ENCODE data around the gene KCNIP1.

GRCh38 chr5:170538696-170539586 lies 35.1 kb downstream of the KCNIP1 start:
- no peak for TF ChIP-seq CBX2 (IDR thresholded peaks at IDR 0.05; ENCODE audit: low read depth, low read length)
- no peak for TF ChIP-seq CBX2 (CRISPR knock-in tag; IDR thresholded peaks at IDR 0.05; ENCODE audit: low read depth)
- TF ChIP-seq NFIC (IDR thresholded peaks at IDR 0.05; ENCODE audit: low read length) = no peak
- TF ChIP-seq CREM (IDR thresholded peaks at IDR 0.05) = no peak
- TF ChIP-seq CREM (CRISPR knock-in tag; IDR thresholded peaks at IDR 0.05) = no peak
- no peak for TF ChIP-seq ZNF44 (CRISPR knock-in tag; IDR thresholded peaks at IDR 0.05)
- no peak for TF ChIP-seq POLR2A (IDR thresholded peaks at IDR 0.05; ENCODE audit: insufficient read depth in 1 of 2, low read depth in 2 of 2, low read length in 2 of 2)
- no peak for TF ChIP-seq MAFK (conservative IDR thresholded peaks at IDR 0.05 in 1 of 2, IDR thresholded peaks at IDR 0.05 in 1 of 2; ENCODE audit: low read length in 2 of 2)
- no peak for TF ChIP-seq BCLAF1 (IDR thresholded peaks at IDR 0.05)
- no peak for TF ChIP-seq ARID2 (CRISPR knock-in tag; IDR thresholded peaks at IDR 0.05; ENCODE audit: borderline replicate concordance)
- no peak for TF ChIP-seq U2AF1 (optimal IDR thresholded peaks at IDR 0.05; ENCODE audit: low read depth, low read length)
- no peak for TF ChIP-seq KDM5B (CRISPR knock-in tag; IDR thresholded peaks at IDR 0.05; ENCODE audit: borderline replicate concordance)
- TF ChIP-seq TAF1 (CRISPR knock-in tag; IDR thresholded peaks at IDR 0.05) = no peak

All from HepG2 (cell line).